ENCODE measurements around the gene RPL29.

- TF ChIP-seq, protein P1, sequence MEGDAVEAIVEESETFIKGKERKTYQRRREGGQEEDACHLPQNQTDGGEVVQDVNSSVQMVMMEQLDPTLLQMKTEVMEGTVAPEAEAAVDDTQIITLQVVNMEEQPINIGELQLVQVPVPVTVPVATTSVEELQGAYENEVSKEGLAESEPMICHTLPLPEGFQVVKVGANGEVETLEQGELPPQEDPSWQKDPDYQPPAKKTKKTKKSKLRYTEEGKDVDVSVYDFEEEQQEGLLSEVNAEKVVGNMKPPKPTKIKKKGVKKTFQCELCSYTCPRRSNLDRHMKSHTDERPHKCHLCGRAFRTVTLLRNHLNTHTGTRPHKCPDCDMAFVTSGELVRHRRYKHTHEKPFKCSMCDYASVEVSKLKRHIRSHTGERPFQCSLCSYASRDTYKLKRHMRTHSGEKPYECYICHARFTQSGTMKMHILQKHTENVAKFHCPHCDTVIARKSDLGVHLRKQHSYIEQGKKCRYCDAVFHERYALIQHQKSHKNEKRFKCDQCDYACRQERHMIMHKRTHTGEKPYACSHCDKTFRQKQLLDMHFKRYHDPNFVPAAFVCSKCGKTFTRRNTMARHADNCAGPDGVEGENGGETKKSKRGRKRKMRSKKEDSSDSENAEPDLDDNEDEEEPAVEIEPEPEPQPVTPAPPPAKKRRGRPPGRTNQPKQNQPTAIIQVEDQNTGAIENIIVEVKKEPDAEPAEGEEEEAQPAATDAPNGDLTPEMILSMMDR (IDR thresholded peaks at IDR 0.05; ENCODE audit: insufficient read depth, low read depth, low read length) = peak; percentile 50
- TF ChIP-seq EZH2 (IDR thresholded peaks at IDR 0.05; ENCODE audit: insufficient read depth, low read length) = no peak
Measured at GRCh38 chr3:51982352-51982837, 13.3 kb downstream of the RPL29 start.
